CD4-positive, alpha-beta T cell treated with Interleukin-6 for 4 hours (primary cell): Measurements from ENCODE around the gene TMPRSS4.

Source experiments
- DNase-seq: peaks from one replicate; pipeline ENCODE4 v3.0.0-alpha.2; 2020; ENCODE audit warnings: mixed read lengths

The TMPRSS4 gene

GRCh38 chr11:118081241-118081958, 4.5 kb downstream of the TMPRSS4 start:
- DNase-seq, result no peak

- no peak for DNase-seq
Observed at GRCh38 chr11:118082880-118083552, 6.1 kb downstream of the TMPRSS4 start.

GRCh38 chr11:118084247-118084646, 7.4 kb downstream of the TMPRSS4 start:
- DNase-seq, result no peak

- no peak for DNase-seq
Observed at GRCh38 chr11:118084656-118085055, 7.8 kb downstream of the TMPRSS4 start.

GRCh38 chr11:118086913-118087768, 10.3 kb downstream of the TMPRSS4 start, which contains the start of gene SMIM35:
Gene SMIM35 (minus strand): TSS chr11:118086963. CDS start chr11:118086757, 206 bp downstream.
- DNase-seq, result no peak

GRCh38 chr11:118087931-118088330, 11.1 kb downstream of the TMPRSS4 start:
- no peak for DNase-seq

- DNase-seq, result no peak
Observed at GRCh38 chr11:118088531-118088930, 11.7 kb downstream of the TMPRSS4 start.

GRCh38 chr11:118090545-118091162, 13.8 kb downstream of the TMPRSS4 start:
- DNase-seq, result no peak

GRCh38 chr11:118091690-118092089, 14.8 kb downstream of the TMPRSS4 start:
- DNase-seq, result no peak

- no peak for DNase-seq
Observed at GRCh38 chr11:118092907-118093571, 16.2 kb downstream of the TMPRSS4 start.

GRCh38 chr11:118095493-118095892, 18.6 kb downstream of the TMPRSS4 start:
- no peak for DNase-seq

- no peak for DNase-seq
Observed at GRCh38 chr11:118095967-118096367, 19.1 kb downstream of the TMPRSS4 start.

- DNase-seq, result no peak
Observed at GRCh38 chr11:118098996-118099837, 22.3 kb downstream of the TMPRSS4 start.

GRCh38 chr11:118099838-118100556, 23.1 kb downstream of the TMPRSS4 start:
- DNase-seq, result no peak

- DNase-seq, result no peak
Observed at GRCh38 chr11:118100691-118101232, 23.9 kb downstream of the TMPRSS4 start.

- no peak for DNase-seq
Observed at GRCh38 chr11:118102721-118103261, 25.9 kb downstream of the TMPRSS4 start.

- no peak for DNase-seq
Observed at GRCh38 chr11:118104491-118104890, 27.6 kb downstream of the TMPRSS4 start.

GRCh38 chr11:118105657-118106305, 28.9 kb downstream of the TMPRSS4 start:
- DNase-seq, result no peak

GRCh38 chr11:118106789-118107335, 30.0 kb downstream of the TMPRSS4 start:
- DNase-seq, result no peak
